ENCODE results near the gene CLINT1. TPM values are rescaled to one million over a fixed set of nuclear protein-coding genes. Genes with fewer than 3 reads are reported as not detected.

The CLINT1 gene
- total RNA-seq, 1 donor from 2014 or later: 92.1 TPM

Other genes with a start within 250 kb of the CLINT1 start
- 0.19 TPM in 1 of 2 replicates, not detected in the other for gene SOX30, start 206.7 kb downstream of the CLINT1 start, total RNA-seq
- gene C5orf52, start 187.6 kb downstream of the CLINT1 start, total RNA-seq: 0.42 TPM in 1 of 2 replicates, not detected in the other
- gene THG1L, start 127.7 kb downstream of the CLINT1 start, total RNA-seq: 25.0 and 26.7 TPM in 2 replicates
- gene LSM11, start 115.4 kb downstream of the CLINT1 start, total RNA-seq: 8.6 and 9.2 TPM in 2 replicates